Measurements from ENCODE around the gene COLQ.

GRCh38 chr3:15549846-15550245 lies 28.3 kb upstream of the COLQ start:
- TF ChIP-seq EZH2phosphoT487 (IDR thresholded peaks at IDR 0.05; ENCODE audit: insufficient read depth, low read depth) (no peak), EZH2 (IDR thresholded peaks at IDR 0.05; ENCODE audit: insufficient read depth, poor library complexity, severe bottlenecking) (no peak)
